GM10847 (cell line): Measurements from ENCODE around the gene NAA20.

Source experiments
- POLR2A ChIP-seq: IDR thresholded peaks from 2 replicates; pipeline ENCODE4 v1.6.1; 2011; ENCODE audit not compliant: insufficient read length; ENCODE audit errors: extremely low read depth

The NAA20 gene

GRCh38 chr20:20027284-20027683 lies 10.1 kb downstream of the NAA20 start:
- no peak for TF ChIP-seq POLR2A

DNA sequence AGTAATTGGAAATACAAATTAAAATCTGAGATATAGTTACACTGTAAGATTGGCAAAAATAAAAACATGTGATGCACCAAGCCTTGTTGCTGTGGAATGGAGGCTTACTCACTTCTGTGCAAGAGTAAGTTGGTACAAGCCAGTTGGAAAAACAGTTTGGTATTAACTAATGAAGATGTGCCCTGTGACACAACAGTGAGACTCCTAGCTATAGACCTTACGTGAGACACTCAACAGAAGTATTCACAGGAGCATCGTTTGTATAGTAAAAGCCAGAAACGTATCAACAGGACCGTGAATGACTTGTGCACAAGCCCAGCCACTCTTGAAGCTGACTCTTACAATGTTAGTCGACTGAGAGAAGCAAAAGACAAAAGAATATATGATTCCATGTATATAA lies 14.6 kb downstream of the NAA20 start:
- no peak for TF ChIP-seq POLR2A

GRCh38 chr20:20034486-20034885 lies 17.3 kb downstream of the NAA20 start:
- no peak for TF ChIP-seq POLR2A

DNA sequence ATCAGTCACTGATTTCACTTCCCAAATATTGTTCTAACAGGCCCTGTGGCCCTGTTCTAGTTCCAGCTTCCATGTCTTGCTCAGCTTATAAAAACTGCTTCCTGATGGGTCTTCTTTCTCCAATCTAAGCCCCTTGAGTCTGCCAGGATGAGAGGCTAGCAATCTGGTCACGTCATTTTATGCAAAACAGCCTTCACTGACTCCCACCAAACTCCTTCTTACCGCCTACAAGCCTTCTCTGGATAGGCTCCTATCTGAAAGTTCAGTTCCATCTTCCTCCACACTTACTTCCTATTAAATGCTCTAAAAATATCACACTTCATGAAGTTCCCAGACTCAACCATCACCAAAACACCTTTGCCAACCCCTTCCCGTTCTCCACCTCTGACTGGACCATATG lies 19.6 kb downstream of the NAA20 start:
- no peak for TF ChIP-seq POLR2A

GRCh38 chr20:20037960-20038359 lies 20.8 kb downstream of the NAA20 start:
- no peak for TF ChIP-seq POLR2A

GRCh38 chr20:20038586-20038985 lies 21.4 kb downstream of the NAA20 start:
- TF ChIP-seq POLR2A: no peak

- no peak for TF ChIP-seq POLR2A
Observed at GRCh38 chr20:20039752-20040387, 22.7 kb downstream of the NAA20 start.

DNA sequence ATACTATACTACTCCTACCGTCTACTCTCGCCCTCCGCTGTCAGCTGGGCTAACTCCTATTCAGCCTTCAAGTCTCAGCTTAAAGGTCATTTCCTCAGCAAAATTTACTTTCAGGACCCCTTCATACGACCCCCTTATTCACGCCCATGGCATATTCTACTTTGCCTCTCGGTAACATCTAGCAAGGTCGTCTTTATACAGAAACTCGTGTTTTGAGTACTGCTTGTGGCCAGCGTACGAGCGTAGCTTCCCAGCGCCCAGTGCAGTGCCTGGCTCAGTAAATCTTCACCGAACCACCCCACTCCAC lies 34.6 kb downstream of the NAA20 start:
- no peak for TF ChIP-seq POLR2A

DNA sequence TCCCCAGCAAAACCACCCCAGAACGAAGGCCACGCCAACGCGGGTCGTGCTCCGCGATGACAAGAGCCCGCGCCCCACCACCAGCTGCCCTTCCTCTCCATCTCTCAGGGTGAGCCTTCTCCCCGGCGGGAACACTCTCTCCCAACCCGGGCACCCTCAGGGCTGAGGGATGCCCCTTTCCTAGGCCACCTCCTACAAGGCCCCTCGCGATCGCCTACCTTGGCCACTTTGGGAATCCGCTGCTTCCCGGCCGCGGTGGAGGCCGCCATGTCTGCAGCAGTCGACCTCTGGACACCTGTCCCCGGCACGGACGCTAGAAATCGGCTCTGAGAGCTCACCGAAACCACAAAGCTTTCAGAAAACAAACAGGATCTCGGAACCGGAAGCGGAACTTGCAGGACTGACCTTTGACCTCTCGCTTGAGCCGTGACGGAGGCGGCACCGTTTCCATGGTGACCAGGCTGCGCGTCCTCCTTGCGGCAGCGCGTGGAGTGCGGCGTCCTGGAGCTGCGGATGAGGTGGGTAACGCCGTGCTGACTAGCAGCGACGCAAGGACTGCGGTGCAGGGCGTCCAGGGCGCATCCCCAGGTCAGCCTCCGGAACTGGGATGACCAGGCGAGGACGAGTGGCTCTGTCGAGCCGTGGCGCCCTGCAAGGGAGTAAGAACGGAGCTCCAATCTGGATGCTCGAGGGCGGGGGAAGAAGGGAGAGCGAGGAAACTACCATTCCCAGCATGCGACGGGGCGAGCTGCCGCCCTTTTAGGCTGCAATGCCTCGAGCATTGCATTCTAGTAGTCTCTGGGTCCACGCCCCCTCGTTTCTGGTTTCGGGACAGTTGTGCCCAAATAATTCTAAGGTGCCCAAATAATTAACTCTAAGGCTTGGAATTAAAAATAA lies 35.2 kb downstream of the NAA20 start, which contains the start of the genes CFAP61 and CRNKL1:
CFAP61 (plus strand) TSS at position 459 of the 897 bp plus-strand sequence. CDS start 4,122 bp downstream, outside the sequence.
CRNKL1 (minus strand) TSS at position 393 of the 897 bp plus-strand sequence; CDS start at position 269, 124 bp downstream.
- TF ChIP-seq POLR2A: peak; percentile 67

DNA sequence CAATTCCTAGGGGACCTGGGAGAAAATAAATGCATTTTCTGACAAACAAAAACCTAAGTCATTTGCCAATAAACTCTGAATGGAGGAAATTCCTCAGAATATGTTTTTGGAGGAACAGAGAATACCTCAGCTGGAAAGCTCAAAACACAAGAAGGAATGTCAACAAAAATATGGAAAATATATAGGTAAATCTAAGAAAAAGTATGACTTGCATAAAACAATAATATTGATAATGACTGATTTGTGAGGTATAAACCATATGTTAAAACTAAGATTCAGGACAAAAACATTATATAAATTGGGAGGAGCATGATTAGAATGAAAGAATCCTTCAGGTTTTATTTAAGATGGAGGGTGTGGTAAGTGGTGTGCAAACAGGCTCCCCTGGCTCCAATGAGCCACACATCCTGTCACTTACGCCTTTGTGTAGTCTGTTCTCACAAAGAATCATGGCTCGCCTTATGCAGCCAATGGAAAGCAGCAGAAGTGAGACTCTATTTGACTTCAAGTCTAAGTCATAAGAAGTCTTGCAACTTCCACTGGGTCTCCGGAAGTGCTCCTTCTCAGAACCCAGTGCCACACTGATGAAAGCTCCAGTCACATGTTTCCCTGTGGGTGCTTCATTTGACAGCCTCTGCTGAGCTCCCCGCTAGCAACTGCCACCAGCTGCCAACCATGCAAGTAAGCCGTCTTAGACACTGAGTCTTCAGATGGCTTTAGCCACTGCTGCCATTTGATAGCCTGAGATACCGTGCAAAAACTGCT lies 43.3 kb downstream of the NAA20 start:
- TF ChIP-seq POLR2A: no peak

DNA sequence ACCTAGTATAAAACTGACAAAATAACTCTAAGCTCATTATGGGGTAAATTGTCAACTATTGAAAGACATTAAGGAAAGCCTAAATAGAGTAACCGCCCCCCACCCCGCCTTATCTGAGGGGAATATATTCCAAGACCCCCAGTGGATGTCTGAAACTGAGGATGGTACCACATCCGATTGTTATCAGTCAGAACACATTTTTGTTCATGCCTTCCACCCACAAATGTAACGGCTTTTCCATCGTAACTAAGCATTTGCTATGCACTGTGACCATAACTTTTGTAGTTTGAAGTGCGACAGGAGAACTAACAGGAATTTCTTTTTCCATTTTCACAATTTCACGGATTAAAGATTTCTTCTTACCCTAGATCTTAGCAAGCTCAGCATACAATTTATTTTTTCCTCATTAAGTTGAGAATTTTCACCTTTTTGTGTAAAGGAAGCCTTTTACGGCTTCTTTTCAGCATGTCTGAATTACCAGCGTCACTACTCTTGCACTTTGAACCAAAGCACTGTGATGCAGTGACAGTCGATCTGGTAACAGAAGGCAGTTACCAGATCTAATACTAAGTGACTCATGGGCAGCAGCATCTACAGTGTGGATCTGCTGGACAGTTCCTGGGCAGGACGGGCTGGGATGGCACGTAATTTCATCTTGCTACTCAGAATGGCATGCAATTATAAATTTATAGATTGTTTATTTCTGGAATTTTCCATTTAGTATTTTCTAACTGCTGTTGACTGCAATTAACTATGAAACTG lies 47.0 kb downstream of the NAA20 start:
- TF ChIP-seq POLR2A: no peak

DNA sequence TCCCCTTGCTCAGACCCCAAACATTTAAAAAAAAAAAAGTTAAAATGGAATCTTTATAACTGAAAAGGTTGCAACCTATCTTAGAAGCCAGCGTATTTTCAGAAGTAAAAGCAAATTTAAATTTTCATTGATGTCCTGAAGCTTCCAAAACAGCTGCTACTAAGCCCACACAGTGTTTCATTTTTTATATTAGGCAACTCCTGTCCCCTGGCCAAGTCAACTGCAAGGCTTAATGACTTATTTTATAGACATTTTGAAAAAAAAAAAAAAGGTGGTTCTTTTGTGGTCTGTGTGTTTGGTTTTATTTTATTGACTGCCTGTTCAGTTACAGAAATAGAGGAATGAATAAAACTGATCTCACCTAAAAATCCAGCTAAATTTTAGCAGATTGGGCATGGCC lies 48.2 kb downstream of the NAA20 start:
- TF ChIP-seq POLR2A: no peak

DNA sequence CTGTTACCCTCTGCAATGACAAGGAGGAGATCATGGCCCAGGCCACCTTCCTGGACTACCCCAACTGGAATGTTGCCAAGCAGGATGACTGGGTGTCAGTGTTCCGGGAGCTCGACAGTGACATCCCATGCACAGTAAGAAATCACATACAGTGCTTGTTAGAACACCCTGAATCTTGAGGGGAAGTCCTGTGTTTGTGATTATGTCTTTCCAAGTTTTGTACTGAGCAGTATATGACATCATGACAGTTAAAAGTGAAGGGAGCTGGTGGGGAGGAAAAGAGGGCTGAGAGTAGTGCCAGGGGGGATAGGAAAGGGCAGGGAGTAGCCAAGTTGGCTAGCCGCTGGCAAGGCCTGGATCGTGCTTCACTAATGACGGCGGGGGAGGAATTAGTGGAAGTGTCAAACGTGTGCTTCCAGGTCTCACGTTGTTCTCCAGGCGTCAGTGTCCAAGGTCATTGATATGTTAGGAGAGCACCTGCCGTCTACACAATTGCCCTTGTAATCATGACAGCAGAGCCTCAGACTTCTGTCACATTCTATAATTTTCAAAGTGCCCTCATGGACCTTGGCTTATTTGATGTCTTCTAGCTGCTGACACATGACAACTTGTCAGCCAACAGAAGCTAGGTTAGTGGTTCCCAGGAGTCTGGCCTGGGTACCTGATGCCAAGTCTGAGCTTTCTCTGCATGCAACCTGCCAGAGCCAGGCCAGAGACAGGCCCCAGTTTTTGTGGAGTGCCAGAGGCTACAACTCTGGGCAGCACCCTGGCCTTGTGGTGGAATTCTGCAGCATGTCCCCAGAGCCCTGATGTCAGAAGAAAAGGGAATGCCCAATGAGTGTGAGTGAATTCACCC lies 53.9 kb downstream of the NAA20 start:
- TF ChIP-seq POLR2A: no peak

DNA sequence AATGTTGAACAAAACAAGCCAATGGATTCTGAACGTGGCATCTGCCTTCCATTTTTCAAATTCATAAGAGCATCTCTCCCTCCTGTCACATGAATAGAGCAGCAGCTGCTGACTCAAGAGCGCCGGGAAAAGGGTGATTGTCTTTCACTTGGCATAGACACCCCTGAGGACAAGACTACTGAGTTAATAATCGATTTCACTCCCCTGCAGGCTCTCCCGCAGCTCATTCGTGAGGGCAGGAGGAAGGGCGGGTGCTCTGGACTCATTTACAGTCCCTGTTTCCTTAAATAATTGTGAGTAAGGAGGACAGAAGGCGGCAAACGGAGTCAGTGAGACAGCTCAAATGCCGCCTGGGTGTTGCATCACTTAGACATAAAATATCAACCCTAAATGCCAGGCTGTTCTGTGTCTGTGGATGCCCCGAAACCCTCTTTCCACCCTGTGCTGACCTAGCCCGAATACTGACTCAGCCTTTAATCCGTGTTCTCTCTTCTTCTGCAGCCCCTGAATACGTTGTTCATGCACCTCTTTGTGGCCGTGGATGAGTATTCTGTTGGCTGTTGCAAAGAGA lies 56.7 kb downstream of the NAA20 start:
- no peak for TF ChIP-seq POLR2A
